Stomach (tissue), 4 donors: ENCODE data around the gene SULT2B1.
A peak's percentile ranks its signal among the peaks of the same experiment; 100 is the strongest.

Source experiments
- CTCF ChIP-seq, 7 experiments: fragments of 450-650 bp in 4 of 7; fragments of 200-600 bp in 3 of 7; sonication (generic) in 3 of 7; IDR thresholded peaks; one replicate each; pipeline ENCODE4 v1.5.1; 2016 to 2019; ENCODE audit warnings: antibody characterized with exemption in 7 of 7, control low read depth in 2 of 7, mild to moderate bottlenecking in 1 of 7
- POLR2A ChIP-seq, 4 donors: fragments of 450-650 bp; IDR thresholded peaks; one replicate each; pipeline ENCODE4 v1.6.1; 2016; ENCODE audit warnings: antibody characterized with exemption in 4 of 4, control low read depth in 2 of 4, mild to moderate bottlenecking in 1 of 4, moderate library complexity in 1 of 4
- POLR2AphosphoS5 ChIP-seq, 3 donors: sonication (generic); formaldehyde crosslinking; IDR thresholded peaks; one replicate each; pipeline ENCODE4 v1.6.1; 2016; ENCODE audit warnings: antibody characterized with exemption in 3 of 3

GRCh38 chr19:48548253-48548911 is 3.6 kb upstream of the SULT2B1 start:
- TF ChIP-seq CTCF (IDR thresholded peaks at IDR 0.05) = peak in 1 of 7 experiments; percentile 6
- no peak for TF ChIP-seq POLR2A (IDR thresholded peaks at IDR 0.05)
- TF ChIP-seq POLR2AphosphoS5 (IDR thresholded peaks at IDR 0.05) = no peak
